NOMO-1 (cell line): ENCODE data around the gene SEMA3C.

ENCODE experiments used
- DNase-seq, 2 experiments: peaks; one replicate each; lab custom pipeline; 2025; ENCODE audit not compliant: unreplicated experiment in 2 of 2; lab: John Stamatoyannopoulos, UW

SEMA3C gene

DNA sequence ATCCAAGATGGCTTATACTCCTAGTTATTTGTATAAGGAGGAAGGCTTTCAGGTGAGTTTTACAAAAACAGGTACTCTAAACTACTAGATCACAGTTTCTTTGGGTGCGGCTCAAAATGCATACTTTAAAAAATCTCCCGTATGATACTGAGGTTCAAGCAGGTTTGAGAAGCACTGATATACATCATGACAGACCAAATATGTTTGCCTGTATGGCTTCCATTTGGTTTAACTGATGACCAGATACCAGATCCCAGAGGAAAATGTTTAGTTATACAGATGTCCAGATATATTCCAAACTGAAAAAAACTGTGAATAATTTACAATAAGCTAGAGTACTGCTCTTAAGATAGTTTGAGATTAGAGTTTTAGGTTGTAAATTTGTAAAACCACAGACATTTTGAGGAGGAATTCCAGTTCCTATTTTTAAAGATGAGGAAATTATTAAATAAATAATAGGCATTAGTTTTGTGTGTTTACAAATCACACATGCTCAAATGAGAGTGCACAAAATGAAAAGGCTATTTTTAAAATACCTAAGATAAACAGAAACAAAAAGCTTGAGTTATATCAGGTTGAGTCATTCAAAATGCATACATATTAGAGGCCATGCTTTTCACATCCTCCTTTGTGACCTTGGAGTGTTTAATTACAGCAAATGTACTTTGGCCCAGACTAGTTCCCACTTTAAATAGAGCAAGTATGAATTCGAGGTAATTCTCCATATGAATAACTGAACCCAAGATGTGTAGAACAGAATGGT is 60.5 kb downstream of the SEMA3C start:
- peak; percentile 64 to 92 for DNase-seq

DNA sequence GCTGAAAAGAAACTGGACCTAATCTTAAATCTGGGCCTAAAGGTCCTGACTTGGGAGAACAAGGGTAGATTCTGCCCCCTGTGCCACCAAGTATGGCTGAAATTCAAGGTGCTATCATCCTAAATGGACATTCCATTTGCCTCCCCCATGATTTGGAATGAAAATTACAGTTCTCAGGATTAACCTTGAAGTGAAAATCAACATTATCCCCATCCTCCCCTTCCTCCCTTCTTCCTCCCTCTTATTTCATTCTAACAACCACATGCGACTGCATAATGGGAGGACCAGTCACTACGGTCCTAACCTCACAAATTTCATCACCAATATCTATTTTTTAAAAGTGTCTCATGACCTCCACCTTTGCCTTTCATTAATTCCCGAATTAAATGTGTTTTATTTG is 62.1 kb downstream of the SEMA3C start:
- DNase-seq: no peak

DNA sequence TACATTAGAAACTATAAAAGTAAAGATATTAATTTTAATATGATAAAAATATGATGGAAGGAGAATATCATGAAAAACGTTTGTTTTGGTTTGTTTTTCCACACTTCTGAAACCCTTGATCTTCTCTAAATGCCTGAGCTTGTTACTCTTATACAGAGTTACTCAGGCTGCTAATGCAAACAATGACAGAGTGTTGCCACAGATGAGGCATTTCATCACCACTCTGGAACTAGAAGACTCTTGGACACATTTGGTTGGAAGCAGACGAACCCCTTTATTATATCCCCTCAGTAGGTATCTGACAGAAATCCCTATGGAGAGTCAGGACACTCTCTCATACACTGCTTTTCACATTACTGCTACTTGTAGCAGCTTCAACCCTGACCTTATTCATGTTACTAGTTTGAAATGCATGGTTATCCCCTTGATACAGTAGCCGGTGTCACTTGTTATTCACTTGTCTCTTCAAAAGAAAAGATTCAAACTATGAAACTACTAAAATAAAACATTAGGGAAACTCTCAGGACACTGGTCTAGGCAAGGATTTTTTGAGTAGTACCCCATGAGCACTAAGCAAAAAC is 66.9 kb downstream of the SEMA3C start:
- no peak for DNase-seq

DNA sequence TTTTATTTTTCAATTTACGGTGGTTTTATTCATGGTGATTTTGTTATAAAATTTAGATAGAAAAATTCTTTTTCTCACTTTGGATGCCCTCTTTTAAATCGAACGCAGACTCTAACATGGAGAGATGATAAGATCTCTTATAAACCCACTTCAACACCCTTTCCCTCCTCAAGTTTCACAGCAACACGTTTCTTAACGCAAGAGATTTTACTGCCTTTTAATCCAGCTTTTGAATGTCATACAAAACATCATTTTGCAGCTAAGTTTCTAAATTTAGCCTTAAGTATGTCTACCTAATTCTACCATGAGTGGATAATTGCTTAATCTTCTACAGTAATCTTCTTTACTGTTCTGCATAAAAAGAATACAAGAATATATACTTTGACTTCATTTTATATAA is 70.0 kb downstream of the SEMA3C start:
- no peak for DNase-seq

DNA sequence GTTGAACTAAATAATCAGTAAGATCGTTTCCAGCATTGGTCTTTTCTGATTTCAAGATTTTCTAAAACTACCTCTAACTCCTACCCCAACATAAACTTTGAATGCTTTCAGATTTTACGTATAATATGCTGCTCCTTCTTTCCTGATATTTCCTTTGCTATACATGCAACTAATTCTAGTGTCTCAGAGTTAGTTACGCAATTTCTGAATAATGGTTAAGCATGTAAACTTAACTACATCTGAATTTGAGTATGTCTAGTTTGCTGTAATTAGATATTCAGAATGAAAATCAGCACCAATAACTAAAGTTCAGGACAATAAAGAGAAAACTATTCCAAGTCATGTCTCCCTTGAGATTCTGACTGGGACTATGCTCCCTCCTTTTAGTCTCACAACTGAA is 71.0 kb downstream of the SEMA3C start:
- DNase-seq: no peak

DNA sequence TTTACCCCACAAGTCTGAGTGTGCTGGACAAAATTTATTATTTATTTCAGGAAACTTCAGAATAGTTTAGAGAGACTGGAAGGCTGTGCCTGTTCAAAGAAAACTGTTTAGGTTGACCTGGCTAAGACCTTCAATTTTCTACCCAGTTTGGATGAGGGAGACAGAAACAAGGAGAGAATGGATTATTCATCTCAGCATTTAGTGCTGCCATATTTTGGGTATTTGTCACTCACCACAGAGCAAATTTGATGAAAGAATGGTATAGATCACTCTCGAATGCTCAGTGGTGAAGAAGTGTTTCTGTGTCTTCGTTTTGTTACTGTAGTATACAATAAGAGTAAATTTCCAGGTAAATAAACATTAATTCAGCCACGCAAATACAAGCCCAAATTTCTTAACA is 71.8 kb downstream of the SEMA3C start:
- no peak for DNase-seq

DNA sequence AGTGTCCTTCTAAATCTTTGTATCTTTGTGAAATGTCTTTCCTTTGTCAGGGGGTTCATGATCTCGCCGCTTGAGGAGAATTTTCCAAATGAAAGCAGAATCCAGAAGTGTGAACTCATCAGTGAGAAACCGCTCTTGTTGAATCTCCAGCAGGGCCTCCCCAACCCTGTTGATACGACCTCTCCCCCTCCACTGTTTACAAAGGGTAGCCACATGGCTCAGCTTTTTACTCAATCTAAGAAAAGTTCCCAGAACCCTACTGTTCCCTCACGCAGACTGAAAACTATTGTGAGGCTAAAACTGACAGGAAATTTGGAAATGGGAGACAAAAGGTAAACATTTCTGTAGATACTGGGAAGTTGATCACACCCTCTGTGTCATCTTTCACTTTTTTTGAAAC is 73.9 kb downstream of the SEMA3C start:
- no peak for DNase-seq

DNA sequence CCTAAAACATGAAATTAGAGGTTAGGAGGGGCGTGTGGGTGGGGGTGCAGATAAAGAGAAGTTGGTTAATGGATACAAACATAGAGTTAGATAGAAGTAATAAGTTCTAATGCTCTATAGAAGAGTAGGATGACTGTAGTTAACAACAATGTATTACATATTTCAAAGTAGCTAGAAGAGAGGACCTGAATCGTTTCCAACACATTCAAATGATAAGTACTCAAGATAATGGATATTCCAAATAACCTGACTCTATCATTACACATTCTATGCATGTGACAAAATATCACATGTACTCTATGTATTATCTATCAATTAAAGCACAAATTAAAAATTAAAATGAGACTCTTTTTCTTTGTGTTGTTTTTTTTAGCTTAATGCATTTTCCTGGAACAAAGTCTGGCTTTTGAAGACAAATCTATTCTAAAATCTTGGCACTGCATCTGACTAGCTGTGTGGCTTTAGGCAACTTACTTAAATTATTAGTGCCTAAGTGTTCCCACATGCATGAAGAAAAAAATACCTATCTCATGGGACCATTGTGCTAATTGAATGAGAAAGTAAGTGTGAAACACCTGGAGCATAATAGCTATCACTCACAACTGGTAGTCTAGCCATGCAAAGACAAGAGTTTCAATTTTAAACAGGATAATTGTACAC is 75.7 kb downstream of the SEMA3C start:
- no peak for DNase-seq

DNA sequence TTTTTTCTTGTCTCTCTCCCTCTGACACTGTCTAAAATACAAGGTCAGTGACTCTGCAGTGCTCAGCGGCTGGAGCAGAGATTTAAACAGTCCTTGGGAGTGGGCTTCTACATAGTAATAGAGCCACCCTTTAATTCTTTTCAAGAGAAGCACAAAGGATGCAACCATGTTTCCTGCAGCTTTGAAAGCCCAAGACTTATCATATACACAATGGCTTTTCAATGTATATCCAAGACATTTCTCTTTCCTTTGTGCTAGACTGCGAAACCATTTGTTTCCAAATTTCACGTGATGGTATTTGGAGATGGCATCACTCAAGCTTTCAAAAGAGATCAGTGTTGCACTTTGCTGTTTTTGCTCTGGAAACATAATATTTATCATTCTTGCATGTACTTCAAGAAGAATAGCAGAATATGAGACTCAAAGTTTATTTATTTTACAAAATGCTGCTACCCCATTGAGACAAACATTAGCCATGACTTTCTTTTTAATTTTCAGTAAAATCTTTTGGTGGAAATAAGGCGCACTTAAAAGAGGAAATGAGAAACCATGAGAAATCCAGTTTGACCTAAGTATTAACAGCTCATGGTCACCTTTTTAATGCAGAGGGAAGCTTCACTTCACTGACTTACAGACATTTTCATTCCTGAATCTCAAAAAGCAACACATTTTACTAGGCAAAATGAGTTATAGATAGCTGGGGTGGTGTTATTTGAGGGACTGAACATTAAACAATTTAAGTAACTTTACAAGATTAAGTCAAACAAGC is 76.6 kb downstream of the SEMA3C start:
- peak; percentile 81 to 97 for DNase-seq

DNA sequence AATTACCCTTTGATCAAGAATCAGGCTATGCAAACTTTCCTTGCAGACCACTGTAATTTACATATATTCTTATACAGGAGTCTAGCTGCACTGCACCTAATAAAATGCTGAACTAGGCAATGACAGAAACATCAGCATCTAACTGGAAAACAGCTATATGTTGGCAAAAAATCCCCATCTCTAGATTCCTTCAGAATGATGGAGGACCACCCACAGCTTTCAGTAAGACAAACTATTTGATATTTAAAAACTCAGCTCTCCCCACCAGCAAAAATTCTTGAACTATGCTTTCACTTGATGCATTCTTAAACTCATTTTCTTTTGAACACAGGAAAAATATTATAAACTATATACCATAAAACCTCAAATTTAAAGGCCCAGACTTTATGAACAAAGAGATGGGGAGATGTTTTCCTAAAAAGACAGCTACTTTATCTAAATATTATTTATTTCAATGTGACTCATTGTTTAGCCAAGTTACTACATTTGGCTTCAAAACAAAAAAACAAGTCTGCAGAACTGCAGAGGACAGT is 77.4 kb downstream of the SEMA3C start:
- no peak for DNase-seq

DNA sequence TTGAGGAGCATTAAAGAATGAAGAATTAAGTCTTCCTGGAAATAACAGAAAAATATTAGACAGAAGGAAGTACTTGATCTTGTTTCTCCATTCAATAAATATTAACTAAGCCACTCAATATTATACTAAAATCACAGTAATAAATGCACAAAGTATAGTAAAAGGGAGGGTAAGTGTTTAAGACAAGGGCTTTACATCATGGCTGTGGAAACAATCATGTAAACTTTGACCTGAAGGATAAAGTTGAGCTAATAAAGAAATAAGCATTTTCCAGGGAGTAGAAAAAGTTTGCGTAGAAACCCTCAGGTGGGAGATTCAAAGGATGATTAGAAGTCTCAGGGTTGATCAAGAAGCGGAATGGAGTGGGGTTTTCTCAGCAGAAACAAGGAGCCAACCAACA is 78.2 kb downstream of the SEMA3C start:
- DNase-seq: no peak

DNA sequence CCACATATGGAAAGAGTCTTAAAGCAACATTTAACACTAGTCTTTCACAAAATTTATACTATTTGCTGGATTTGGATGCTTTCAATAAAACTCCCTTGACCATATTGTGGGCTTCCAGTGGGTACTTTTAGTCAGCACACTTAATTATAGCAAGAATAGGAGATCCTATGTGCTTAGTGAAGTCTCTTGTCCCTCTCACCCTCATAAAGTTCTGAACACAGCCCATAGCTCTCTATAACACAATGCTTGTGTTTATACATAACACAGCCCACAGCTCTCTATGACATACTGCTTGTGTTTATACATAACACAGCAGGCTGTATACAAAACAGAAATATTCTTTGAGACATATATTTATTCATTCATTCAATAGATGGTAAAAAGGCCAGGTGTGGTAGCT is 79.0 kb downstream of the SEMA3C start:
- no peak for DNase-seq

DNA sequence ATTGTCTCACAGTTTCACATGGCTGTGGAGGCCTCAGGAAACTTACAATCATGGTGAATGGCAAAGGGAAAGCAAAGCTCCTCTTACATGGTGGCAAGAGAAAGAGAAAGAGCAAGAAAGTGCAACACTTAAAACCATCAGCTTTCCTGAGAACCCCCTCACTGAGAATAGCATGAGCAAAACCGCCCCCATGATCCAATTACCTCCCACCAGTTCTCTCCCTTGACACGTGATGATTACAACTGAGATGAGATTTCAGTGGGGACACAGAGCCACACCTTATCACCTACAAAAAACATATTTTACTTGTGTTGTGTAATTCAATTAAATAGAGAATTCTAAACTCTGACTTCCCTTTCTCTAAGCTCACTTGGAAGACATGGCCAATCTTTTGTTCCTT is 80.2 kb downstream of the SEMA3C start:
- DNase-seq: peak in 1 of 2 experiments; percentile 36

DNA sequence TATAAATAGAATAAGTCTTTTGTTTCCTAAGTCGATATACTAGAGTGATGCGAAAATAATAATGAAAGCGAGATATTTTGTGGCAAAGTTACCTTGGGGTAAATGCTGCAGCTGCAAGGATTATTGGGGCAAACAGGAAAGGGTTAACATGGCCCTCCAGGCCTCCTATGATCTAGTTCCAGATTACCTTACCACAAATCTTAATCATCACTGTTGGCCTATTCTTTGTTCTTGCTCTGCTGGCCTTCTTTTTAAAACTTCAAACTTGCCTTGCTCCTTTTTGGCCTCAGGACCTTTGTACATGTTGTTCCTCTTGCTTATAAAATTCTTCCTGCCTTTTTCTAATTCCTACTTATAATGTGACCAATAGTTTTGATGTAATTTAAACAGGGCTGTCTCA is 81.5 kb downstream of the SEMA3C start:
- no peak for DNase-seq

DNA sequence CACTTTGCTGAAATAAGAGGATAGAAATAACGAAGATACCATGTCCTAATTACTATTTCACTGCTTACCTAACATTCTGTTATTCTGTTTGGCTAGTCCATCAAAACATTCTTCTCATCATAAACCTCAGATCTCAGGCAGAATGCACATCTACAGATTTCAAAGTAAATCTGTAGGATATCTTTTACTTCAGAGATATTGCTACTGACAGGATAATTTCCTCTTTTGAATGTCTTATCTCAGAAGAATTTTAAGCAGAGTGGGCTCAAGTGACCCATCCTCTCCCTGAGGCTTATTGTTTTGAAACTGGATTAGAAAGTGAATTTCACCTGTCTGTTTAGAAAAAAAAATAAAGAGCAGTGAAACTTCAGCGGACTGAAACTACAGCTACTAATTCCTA is 83.6 kb downstream of the SEMA3C start:
- DNase-seq: no peak

DNA sequence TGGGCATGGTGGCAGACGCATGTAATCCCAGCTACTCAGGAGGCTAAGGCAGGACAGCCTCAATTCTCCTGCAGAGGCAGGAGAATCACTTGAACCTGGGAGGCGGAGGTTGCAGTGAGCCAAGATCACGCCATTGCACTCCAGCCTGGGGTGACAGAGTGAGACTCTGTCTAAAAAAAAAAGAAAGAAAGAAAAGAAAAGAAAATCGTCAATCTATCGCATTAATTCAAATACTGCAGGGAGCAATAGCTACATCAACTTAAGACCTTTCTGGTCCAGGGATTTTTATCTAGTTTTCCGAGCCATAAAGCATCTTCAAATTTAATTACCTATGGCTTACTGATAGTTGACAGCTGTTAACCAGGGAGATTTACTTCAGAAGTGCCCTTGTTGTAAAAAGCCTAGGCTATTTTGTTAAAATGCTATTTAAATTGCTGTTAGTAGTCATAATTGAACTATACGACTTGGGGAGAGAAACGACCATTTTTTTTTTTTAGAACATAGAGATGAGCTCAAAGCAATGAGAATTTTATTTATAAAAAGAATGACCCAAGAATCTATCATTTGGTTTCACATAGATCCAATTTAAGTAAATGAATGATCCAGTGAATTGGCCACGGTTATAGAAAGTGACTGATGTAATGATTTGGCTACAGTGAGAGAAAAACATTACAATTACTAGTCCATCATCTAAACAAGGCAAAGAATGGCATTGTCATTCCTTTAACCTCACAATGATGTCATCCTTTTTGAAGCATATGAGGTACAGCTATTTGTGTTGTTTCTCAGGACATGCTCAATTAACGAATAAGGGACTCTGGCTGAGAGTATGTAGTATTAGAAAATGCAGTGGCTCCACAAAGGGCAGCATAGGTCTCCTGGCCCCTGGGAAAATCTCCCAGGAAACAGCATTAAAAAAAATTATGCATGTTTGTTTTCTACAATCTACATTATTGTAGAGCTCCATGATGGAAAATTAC is 85.3 kb downstream of the SEMA3C start:
- DNase-seq: no peak

DNA sequence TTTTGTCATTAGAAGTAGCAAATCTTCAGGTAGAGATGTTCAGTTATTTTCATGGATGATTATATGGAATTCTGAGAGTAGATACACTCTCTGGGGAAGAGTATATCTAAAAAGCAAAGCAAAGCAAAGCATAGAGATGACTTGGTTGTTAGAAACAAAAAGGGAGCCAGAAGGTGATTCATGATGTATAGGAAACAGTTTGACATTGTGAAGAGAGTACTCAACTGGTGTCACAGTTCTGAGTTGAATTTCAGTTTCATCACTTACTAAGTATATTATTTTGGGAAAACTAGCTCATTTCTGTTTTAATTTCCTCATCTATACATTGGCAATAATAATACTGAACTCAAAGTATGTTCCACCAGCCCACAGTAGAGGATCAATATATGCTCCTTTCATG is 86.8 kb downstream of the SEMA3C start:
- no peak for DNase-seq

DNA sequence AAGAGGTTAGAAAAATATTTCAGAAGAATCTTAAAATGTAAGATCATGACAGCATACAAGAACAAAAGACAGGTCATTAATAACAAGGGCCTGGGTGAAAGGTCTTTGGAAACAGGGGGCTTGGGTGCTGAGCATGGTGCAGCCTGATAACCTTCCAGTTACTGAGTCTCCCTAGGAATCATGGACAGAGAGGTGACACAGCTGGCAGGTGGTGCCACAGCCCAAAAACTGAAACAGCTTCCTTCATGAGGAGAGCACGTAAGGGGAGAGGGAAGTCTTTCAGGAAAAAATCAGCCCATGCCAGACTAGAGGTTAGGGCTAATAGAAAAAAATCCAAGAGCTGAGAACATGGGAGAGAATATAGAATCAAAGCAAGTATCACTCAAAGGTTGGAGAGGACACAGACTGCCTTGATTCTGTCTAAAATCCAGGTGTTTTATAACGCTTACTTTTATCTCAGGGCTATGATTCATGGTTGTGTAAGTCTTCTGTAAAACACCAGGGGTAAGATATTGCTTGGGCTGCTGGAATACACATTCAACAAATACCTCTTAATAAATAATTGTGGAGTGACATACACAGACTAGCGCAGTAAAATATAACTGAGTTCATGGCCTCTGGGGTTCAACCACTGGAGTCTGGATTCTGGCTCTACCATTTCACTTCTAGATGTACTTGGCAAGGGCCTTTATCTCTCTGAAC is 88.1 kb downstream of the SEMA3C start:
- DNase-seq: no peak

DNA sequence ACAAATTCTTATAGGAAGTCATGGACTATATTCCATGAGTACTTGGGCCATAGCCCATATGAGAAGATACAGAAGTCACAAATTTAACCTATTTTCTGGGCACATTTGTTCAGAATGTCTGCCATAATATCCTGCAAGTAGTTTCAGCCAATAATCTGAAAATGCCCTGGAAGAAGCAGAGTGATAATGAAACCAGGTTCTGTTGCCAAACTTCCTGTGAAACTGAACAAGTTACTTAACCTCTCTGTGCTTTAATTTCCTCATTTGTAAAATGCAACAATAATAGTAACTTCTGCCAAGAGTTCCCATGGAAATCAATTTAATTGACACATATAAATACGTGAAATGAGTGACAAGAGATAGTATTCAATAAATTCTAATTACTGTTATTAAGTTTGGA is 88.8 kb downstream of the SEMA3C start:
- peak; percentile 52 to 82 for DNase-seq
